Umbilical cord (tissue), 2 donors: ENCODE measurements around the gene ZNF492. TPM values are rescaled to one million over a fixed set of nuclear protein-coding genes. Genes with fewer than 3 reads are reported as not detected.
A peak's percentile ranks its signal among the peaks of the same experiment; 100 is the strongest.

Experiments used
- DNase-seq: peaks from one replicate; pipeline ENCODE4 v3.0.0-alpha.2; 2015; ENCODE audit warnings: low spot score
- total RNA-seq: library from RNA; depleted of rRNA; stranded (reverse); fragments of >200 nt; gene quantifications from one replicate; pipeline ENCODE4 v1.2.3, GENCODE V29; 2014; ENCODE audit warnings: low replicate concordance; ENCODE audit not compliant: insufficient read depth

Gene ZNF492
- total RNA-seq: 4.8 TPM

DNA sequence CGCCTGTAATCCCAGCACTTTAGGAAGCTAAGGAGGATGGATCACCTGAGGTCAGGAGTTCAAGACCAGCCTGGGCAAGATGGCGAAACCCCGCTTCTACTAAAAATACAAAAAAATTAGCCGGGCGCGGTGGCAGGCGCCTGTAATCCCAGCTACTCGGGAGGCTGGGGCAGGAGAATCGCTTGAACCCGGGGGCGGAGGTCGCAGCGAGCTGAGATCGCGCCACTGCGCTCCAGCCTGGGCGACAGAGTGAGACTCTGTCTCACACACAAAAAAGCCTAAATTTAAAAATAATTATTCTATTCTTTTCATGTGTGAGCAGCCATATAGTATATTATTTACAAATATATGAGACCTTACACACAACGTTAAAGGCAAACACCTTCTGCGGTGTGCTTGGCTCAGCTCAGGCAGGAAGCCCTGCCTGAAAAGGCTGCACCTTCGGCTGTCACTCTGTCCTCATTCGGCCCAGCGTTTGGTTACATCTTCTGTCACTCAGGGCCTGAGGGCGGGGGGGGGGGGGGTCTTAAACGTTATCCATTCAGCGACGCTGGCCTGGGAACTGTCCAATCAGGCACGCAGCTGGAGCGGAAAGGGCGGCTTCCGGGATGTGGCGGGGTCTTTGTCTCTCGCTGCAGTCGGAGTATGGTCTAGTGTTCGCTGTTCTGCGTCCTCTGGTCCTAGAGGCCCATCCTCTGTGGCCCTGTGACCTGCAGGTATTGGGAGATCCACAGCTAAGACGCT is at the start of gene ZNF492:
ZNF492 (plus strand) TSS at position 619 of the 744 bp plus-strand sequence. CDS start 19,076 bp downstream, outside the sequence.
- DNase-seq: peak; percentile 97

DNA sequence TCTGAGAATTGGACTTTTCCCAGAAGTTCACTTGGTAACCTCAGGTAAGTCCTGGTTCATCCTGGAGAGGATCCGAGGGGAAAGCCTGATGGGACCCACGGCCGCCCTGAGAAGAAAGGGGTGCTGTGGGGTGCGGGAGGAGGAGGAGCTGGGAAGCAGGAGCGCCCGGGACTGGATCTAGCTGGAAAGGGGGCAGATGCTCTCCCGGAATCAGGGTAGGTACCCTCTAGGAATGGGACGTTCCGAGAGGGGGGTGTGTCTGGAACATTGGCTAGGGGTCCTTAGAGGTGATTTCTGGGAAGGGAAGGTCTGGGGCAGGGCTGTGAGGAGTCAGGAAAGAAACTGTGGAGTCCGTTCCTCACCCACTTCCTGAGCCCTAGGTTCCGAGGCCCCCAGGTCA is 38.7 kb upstream of the ZNF492 start:
- no peak for DNase-seq

DNA sequence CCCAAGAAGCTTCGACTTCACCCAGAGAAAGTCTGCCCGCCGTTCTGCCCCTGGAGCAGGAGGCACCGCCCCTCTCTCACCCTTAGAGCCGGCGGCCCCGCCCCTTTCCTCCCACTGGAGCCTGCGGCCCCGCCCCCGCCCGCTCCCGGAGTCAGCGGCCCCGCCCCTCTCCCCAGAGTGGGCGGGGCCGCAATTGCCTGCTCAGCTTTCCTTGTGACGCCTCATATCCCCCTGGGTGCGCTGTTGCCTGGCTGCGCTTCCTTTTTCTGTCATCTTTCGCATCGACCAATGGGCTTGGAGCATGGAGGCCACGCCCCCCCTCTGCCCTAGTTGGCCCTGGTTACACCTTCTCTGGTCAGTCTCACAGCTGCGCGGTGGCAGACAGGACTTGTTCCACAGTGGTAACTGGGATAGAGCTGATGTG is 38.2 kb upstream of the ZNF492 start:
- no peak for DNase-seq

DNA sequence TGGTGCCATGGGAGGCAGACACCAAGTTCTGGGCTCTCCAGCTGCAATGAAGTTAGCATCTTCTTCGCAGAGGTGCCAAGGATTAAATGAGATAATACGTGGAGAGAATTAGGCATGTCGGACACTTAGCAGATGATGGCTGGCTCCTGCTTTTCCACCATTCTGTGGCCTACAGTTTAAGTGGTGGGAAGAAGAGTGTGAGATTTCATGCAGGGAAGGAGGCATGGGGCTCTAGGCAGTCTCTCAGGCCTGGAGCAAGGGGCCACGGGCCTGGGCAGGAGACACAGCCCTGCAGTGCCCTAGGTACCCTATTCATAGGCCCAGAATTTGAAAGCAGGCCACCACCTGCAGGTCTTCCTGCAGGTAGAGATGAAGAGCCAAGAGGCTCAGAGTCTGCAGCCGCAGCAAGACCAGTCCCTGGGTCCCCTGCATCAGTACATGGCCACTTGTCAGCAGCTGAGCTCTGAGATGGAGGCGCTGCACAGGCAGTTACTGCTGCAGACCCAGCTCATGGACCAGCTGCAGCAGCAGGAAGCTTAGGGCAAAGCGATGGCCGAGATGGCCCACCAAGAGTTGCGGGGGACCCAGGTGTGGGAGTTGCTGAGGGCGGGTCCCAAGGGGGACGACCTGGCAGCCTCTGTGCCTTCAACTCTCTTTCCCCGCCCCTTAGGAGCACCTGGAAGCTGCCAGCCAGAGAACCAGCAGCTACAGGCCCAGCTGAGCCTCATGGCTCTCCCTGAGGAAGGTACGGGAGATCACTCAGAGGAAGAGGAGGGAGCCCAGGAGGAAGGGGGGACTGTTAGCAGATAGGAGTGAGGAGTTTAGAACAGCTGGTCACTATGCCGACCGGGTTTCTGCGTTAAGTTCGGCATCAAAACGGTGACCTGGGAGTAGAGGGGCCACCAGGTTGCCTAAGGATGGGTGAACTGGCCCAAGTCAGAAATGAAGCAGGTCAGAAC is 33.2 kb upstream of the ZNF492 start:
- no peak for DNase-seq

DNA sequence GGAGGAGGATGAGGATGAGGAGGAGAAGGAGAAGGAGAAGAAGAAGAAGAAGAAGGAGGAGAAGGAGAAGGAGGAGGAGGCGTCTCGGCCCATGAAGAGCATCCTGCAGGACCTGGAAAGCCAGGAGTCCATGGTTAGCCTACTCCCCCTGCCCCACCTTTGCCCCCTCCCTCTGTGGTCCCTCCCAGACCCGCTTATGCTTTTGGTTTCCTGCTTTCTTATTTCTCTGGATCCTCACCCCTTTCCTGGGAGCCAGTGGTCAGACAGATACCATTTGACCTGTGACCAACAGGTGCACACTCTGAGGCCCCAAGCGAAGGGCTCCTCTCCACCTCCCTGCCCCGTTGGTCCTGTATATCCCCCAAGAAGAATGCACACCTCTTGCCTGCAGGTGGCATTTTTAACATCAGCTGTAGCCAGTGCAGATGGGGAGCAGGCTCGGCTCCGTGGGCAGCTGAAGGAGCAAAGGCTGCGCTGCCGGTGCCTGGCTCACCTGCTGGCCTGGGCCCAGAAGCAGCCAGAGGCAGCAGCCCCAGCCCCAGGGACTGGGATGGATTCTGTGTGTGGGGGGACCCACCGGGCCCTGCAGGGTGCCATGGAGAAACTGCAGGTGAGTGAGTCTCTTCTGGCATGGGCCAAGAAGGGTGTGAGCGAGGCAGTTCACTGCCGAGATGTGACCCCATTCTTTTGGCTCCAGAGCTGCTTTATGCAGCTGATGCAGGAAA is 32.1 kb upstream of the ZNF492 start:
- DNase-seq: no peak

DNA sequence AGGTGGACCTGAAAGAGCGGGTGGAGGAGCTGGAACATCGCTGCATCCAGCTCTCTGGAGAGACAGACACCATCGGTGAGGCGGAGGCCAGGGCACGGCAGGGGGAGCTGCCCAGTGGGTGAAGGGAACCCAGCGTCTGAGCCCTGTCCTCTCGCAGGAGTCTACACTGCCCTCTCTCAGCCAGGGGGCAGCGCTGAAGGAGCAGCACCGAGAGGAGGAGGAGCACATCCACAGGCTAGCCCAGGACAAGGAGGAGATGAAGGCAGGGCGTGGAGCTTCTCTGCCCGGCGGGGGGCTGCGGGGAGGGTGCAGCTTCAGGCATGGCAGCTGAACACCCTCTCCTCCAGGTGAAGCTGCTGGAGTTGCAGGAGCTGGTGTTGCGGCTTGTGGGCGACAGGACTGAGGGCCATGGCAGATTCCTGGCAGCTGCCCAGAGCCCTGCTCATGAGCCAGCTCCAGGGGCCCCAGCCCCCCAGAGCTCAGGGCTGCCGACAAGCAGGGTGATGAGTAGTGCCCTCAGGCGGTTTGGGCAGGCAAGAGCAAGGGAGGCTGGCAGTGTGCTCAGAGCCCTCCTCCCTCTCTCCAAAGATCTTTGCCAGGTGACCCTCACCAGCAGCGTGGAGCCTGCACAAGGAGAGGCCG is 31.4 kb upstream of the ZNF492 start:
- DNase-seq: no peak

DNA sequence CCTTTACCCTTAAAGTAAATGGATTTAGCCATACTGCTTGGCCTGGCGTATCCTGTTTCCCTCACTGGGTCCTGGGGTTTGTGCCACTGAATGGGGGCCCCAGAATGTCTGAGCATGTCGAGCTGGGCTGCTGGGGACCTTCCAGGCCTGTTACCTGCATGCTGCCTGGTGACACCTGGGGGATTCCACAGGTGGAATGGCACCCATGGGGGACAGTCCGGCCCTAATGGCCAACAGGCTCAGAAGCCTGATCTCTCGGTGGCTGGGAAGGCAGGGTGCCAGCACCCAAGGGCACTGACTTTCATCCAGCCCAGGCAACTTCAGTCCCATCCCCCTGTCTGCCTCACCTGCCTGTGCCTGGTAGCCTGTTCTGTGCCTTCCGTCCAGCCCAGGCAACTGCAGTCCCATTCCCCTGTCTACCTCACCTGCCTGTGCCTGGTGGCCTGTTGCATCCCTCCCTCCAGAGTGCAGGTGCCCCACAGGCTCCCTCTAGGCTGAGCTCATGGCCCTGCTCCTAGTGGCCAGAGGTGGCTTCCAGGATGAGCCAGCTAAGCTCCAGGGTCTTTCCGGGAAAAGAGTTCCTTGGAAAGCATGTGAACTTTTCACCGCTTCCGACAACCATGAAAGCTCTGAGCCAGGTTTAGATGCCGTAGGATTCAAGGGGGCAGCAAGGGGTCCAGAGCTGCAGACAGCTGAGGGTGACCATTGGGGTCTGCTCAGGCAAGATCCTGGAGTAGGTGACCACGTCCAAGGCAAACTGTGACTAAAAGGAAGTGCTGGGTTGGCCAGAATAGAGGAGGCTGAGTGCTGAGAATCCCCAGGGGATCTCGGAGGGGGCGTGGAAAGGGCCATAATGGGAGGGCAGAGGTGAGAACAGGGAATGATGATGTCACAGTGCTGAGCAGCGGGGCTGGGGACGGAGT is 30.3 kb upstream of the ZNF492 start:
- no peak for DNase-seq

DNA sequence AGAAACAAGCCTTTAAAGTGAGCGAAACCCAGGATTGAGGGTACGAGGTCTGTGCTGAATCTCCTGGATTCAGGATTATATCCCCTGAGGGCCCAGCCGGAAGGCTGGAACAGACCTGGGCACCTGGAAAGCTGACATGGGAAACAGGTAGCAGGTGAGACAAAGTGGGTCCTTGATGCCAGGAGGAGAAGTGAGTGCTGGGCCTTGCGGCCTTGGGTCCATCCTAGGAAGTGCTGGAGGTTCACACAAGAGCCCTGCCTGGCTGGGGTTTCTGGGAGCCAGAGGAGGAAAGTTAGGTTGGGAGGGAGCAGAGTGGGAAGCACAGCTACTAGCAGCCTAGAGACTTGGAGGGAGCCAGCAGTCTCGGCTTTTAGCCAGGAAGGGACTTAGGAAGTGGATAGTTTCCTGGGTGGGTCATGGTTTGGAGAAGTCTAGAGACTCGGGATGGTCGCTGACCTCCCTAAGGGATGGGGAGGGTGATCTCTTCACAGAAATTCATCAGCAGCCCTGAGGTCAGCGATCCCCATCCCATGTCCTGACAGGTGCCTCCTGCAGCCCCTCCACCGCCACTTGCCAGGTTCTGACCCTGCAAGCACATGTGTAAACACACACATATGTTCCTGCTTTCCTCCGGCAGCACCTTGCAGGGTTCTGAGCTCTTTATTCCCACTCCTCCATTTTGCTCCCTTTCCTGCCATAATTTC is 29.4 kb upstream of the ZNF492 start:
- DNase-seq: no peak

DNA sequence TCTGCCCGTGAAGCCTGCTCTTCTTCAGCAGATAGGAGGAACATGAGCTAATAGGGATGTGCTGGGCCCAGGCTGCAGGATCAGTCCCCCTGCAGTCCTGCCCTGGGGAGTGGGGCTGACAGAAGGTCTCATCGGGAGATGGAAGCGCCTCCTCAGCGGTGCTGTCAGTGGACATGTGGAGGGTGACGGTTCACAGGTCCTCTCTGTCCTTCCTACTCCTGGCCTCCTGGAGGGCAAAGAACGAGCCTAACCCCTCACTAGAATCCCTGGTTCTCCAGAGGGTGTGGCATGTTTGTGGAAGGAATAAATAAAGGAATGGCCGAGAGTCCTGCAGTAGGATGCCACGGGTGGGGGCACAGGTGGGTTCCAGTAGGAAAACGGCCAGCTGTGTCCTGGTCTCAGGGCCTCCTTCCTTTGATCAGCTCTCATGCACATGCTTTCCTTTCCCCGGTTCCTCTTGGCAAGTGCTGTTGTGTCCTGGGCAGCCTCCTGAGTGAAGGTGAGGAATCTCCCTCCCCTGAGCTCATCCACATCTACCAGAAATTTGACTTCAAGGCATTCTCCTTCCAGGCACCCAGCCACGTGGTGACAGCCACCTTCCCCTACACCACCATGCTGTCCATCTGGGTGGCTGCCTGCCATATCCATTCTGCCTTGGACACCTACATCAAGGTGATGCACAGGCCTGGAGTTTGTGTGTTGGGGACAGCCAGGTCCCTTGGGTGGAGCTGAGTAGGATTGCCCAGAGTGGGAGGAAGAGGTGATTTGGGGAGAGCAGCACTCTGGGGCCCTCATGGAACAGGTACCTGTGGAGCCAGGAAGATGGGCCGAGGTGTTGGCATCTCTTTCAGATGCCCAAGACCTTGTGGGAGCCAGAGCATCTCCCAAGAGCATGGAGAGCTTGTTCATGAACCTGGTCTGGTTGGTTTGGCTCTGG is 28.6 kb upstream of the ZNF492 start:
- DNase-seq: no peak

DNA sequence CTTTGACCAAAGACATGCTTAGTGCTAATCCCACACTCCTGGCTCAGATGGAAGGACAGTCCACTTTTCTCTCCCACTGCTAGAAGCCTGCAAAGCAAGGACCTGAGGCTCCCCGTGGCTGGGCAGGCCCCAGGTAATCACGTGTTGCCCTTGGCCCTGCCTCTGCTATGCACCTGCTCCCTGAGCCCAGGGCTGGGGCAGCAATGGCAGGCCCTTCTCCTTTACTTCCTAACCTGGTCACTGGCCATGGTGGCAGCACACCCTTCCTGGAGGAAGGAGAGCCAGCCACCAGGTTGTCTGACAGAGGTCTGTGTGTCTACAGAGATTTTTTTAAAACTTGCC is 27.9 kb upstream of the ZNF492 start:
- no peak for DNase-seq

DNA sequence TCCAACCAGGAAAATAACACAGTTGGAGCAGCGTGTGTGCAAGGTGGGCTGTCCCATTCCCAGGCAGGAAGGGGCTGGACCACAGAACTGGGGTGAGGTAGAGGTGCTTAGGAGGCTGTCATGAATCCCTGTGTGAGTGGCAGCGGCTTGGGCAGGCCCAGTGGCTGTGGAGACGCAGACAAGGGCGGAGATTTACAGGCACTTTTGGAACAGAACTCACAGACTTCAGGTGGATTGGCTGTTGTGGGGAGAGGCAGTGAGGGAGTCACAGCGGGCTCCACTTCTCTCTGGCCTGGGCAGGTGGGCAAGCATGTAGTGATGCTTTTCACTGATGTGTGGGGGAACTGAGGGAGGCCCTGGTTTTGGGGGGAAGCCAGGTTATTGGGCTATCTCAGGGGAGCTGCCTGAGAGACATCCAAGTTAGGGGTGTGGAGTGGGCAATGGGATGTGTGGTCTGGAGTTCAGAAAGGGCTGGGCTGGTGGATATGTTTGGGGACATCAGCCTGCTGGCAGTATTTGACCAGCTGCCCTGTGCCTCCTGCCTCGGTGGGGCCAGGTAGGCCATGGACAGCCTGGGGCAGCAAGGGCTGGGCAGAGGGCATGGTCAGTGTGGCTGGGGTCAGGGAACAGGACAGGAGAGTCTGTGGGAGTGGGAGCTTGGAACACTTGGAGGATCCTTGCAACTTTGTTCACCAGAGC is 27.0 kb upstream of the ZNF492 start:
- no peak for DNase-seq

DNA sequence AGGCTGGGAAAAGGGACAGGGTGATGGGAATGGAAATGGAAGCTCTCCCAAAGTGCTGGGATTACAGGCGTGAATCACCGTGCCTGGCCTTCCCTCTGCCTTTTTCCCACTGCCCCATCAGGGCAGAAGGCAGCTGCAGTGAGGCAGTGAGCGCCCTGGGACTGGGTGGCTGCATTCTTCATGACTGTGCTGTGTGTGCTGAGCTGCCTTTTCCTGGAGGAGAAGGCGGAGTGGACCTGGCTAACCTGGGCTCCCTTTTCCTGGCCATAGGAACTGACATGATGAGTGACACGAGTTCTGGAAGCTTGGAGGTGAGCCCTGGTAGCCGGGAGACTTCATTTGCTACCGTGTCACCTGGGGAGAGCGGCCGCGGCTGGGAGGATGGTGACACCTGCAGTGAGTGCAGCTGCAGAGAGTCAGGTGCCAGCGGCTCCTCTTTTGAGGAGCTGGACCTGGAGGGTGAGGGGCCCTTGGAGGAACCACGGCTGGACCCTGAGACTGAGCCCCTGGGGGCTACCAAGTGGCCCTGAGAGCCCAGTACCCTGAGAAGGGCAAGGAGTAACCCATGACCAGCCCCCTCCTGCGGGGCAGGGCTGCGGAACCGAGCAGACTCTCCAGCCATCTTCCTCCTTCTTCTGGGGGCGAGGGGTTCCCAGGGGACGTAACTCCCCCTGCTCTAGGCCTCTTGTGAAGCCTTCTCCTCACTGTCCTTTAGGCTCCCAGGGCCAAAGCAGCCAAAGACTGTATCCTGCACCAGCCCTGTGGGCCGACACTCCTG is 26.3 kb upstream of the ZNF492 start:
- DNase-seq: no peak

DNA sequence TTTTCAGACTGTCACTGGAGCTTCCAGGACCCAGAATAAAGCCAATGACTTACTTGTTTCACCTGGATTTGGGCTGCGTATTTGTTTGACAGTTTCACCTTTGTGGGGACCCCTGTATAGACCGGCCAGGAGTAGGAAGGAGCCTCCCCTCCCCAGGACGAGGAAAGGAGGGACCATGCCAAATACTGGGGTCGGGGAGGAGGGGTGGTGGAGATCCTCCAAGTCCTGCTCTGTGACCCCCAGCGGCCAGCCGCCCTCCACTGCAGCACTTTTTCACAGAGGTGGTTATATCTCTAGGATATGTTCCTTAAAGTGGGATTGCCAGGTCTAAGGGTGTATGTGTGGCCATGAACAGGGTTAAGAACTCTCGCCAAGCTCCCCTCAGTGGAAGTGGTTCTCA is 25.7 kb upstream of the ZNF492 start:
- no peak for DNase-seq

DNA sequence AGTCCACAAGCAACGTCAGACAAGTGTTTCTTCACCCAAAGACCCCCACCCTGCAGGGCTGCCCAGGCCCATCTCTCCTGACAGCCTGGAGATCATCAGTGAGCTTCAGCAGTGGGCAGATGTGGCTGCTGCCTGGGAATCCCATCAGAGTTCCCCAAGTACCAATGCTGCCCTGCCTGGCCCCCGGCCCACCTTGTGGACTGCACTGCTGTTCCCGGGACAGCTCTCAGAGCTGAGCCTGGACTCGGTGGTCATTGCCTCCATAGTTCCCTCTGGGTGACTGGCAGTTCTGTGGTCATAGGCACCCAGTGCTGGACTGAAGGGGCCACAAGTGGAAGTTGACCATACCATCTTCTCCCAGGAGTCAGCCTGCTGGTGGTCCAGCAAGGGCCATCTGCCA is 24.5 kb upstream of the ZNF492 start:
- no peak for DNase-seq

DNA sequence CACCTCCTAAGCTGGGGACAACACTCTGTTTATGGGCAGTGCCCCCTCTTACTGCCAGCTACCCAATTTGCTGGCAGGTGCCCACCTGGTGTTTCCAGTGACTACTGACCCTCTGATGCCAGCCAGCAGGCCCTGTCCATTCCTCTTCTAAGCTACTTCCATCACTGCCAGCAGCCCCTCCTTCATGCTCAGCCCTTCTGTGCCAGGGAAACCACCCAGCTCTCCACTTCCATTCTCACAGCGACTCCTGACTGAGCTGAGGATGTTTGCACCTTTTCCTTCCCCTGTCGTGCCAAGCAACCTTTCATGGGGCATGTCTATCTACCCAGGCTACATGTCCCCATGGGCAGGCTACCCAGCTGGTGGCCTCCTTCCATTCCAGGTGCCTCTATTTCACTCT is 24.0 kb upstream of the ZNF492 start:
- DNase-seq: no peak

DNA sequence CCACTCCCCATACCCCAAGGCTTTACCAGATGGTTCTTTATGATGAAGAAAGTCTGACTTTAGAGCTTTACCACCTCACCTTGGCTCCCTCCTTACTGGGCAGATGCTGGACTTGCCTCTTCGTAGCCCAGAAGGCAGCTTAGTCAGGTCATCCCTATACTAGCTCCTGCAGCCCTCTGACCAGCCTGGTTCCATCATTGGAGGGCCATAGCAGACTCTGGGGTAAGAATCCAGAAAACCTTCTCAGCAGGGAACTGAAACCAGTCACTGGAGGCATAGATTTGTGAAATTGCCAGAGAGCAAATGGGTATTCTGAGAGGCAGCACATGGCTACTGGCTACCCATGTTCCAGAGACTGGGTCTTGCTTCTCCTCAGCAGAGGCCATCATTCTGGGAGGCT is 21.8 kb upstream of the ZNF492 start:
- no peak for DNase-seq

DNA sequence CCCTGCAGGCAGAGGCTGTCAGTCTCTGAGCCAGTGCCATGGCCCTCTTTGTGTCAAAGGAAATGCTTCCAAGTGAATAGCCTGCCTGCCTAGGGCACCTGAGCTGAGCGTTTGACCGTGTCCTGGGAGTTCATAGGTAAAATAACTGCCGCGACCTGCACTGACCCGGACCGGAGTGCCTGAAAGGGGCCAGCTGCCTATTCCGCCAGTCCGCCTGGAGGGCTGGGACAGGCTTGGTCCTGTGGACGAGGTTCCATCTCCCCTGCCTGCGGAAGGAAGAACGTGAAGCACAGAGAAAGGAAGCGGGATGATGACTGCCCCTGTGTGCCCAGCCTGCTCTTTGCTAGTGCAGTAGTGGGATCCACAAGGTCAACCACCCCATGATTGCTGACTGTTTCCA is 17.5 kb upstream of the ZNF492 start:
- no peak for DNase-seq
